ENCODE data around the gene MYPOP.

DNA sequence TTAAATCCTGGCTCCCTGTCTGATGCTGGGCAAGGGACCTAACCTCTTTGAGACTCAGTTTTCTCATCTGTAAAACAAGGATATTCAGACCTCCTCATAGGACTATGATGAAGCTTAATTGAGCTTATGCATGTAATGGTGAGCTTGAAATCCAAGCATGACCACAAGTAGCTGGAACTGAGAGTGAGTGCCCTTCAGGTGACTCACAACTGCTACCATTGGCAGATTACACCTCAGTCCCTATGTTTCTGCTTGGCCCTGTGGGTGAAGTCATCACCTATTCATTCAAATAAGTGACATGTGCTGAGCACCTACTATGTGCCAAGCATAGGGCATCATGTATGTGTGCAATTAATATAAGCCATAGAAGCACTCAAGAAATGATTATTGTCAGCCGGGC is 45.5 kb upstream of the MYPOP start:
- TF ChIP-seq CTCF (IDR thresholded peaks at IDR 0.05) = no peak
- no peak for TF ChIP-seq POLR2A (IDR thresholded peaks at IDR 0.05)

All from adrenal gland (tissue), 5 donors.